Measurements from ENCODE around the gene DAPK2. TPM values are rescaled to one million over a fixed set of nuclear protein-coding genes. Genes with fewer than 3 reads are reported as not detected.

Gene DAPK2
- total RNA-seq, 4 donors from 2014 or later, result 15.5 to 112 (median 57.5) TPM

GRCh38 chr15:64017591-64018163 lies 28.6 kb downstream of the DAPK2 start:
- TF ChIP-seq, protein P1, sequence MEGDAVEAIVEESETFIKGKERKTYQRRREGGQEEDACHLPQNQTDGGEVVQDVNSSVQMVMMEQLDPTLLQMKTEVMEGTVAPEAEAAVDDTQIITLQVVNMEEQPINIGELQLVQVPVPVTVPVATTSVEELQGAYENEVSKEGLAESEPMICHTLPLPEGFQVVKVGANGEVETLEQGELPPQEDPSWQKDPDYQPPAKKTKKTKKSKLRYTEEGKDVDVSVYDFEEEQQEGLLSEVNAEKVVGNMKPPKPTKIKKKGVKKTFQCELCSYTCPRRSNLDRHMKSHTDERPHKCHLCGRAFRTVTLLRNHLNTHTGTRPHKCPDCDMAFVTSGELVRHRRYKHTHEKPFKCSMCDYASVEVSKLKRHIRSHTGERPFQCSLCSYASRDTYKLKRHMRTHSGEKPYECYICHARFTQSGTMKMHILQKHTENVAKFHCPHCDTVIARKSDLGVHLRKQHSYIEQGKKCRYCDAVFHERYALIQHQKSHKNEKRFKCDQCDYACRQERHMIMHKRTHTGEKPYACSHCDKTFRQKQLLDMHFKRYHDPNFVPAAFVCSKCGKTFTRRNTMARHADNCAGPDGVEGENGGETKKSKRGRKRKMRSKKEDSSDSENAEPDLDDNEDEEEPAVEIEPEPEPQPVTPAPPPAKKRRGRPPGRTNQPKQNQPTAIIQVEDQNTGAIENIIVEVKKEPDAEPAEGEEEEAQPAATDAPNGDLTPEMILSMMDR (IDR thresholded peaks at IDR 0.05; ENCODE audit: low read depth), result no peak

DNA sequence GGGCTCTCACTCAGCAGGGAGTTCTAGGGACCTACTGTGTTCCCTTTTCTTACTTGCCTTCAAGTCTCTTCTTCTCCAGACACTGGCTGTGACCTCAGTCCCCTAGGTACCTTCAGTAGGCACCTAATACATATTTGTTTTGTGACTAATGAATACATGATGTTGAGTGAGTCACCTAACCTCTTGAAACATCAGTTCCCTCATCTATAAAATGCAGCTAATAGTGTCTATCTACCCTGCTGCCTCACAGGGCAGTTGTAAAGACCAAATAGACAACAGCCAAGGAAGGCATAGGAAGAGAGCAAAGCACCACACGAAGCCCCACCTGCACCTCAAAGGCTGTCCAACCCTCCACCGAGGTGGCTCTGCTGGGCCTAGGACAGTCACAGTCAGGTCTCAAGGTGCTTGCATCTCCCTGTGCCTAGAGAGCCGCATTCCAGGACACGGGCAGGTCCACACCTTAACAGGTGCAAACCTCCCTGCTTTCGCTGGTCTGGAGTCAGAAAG lies 29.1 kb downstream of the DAPK2 start:
- TF ChIP-seq, protein P1 (IDR thresholded peaks at IDR 0.05; ENCODE audit: low read depth), result no peak

- TF ChIP-seq, protein P1 (IDR thresholded peaks at IDR 0.05; ENCODE audit: low read depth), result no peak
These were observed 30.0 kb downstream of the DAPK2 start for GRCh38 chr15:64016257-64016656.

DNA sequence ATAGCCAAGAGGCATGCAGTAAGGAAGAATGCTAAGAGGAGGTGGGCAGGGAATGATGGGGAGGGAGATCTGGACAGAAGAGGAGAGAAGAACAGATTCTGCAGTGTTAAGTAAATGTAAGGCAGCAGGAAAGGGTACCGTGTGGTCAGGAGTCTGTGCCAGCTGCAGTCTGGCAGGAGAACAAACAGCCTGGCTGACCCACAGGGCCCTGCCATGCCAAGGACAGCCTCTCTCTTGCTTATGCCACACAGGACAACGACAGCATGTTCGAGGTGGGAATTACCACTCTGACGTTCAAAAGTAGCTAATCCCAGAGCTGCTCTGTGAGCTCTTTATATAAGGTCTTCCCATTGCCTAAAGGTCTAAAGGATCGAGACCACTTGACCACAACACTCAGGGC lies 31.3 kb downstream of the DAPK2 start:
- TF ChIP-seq, protein P1 (IDR thresholded peaks at IDR 0.05; ENCODE audit: low read depth), result no peak

GRCh38 chr15:64013179-64014062 lies 32.9 kb downstream of the DAPK2 start:
- TF ChIP-seq, protein P1 (IDR thresholded peaks at IDR 0.05; ENCODE audit: low read depth), result no peak

- TF ChIP-seq, protein P1 (IDR thresholded peaks at IDR 0.05; ENCODE audit: low read depth), result no peak
These were observed 34.5 kb downstream of the DAPK2 start for GRCh38 chr15:64011736-64012135.

DNA sequence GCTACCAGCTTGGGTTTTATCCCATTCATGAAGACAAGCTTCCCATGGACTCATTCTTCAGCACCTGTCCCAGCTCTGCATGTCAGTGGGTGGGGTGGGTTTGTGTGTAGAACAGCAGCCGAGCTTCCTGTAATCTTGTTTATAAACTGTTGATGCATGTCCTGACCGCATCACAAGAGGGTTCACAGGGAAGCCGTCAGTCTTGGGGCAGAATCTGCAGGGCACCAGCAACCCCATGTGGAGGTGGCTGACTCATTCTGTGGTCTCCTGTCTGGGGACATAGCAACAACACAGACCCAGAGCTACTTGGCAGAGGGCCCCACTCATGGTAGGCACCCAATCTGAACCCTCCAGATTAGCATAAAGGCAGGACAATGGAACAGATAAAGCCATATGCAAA lies 35.6 kb downstream of the DAPK2 start:
- TF ChIP-seq, protein P1 (IDR thresholded peaks at IDR 0.05; ENCODE audit: low read depth), result no peak
